ENCODE data around the gene GJA9.

DNA sequence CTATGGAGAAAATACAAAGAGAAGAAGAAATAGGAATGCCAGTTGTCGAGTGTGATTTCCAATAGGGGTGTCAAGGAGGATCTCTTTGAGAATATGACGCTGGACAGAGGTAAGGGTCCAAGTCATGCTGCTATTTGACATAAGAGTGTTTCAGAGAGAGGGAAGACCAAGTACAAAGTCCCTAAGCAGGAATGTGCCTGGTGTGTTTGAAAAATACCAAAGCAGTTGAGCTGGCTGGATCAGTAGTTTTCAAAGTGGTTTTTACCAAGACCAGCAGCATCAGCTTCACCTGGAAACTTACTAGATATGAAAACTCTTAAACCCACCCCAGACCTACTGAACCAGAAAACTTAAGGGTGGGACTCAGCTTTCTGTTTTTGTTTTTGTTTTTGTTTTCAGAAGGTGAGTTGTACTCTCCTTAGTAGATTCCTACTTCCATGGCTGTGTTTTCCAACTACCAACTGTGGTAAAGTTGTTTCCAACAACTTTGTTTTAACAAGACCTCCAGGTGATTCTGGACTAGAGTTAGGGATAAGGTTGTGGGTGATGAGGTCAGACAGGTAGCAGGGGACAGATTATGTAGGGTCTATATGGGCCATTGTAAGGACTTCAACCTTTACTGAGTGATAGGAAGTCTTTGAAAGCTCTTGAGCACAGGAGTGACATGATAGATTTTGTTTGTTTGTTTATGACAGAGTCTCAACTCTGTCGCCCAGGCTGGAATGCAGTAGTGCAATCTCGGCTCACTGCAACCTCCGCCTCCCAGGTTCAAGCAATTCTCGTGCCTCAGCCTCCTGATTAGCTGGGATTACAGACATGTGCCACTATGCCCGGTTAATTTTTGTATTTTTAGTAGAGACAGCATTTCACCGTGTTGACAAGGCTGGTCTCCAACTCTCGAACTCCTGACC is 7.3 kb upstream of the GJA9 start:
- TF ChIP-seq POLR2A (IDR thresholded peaks at IDR 0.05; ENCODE audit: low read length), result no peak
- TF ChIP-seq GATA1 (IDR thresholded peaks at IDR 0.05; ENCODE audit: low read depth, low read length), result no peak

Measured in erythroblast (primary cell).